Esophagus squamous epithelium (tissue), 4 donors: ENCODE results near the gene PLA2R1.

ENCODE experiments used
- POLR2A ChIP-seq, 4 donors: fragments of 450-650 bp; IDR thresholded peaks; one replicate each; pipeline ENCODE4 v1.6.1; 2017; ENCODE audit warnings: antibody characterized with exemption in 4 of 4, mild to moderate bottlenecking in 4 of 4, moderate library complexity in 3 of 4
- TF ChIP-seq, protein P1 (sequence below), 6 experiments: fragments of 450-650 bp in 4 of 6; fragments of 200-600 bp in 2 of 6; sonication (generic) in 2 of 6; IDR thresholded peaks; one replicate each; pipeline ENCODE4 v1.5.1; 2016 to 2019; ENCODE audit warnings: antibody characterized with exemption in 6 of 6, mild to moderate bottlenecking in 4 of 6, moderate library complexity in 4 of 6

DNA sequence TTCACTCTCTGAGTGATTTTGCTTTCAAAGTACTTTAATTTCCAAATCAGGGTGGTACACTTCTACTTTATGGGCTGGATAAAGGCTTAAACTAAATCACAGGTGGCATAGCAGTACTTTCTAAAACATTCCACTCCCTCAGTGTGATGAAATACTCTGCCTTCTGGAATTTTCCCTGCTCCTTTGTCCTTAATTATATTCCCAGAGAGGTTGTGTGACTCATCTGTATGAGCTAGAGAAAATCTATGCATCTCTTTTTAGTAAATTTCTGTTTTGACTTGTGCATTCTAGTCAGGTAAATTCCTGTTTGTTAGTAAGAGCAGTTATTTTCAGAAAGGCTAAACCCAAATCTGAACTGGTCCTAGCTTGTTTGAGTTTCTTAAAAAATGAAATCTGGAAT is 29.0 kb upstream of the PLA2R1 start:
- TF ChIP-seq, protein P1, sequence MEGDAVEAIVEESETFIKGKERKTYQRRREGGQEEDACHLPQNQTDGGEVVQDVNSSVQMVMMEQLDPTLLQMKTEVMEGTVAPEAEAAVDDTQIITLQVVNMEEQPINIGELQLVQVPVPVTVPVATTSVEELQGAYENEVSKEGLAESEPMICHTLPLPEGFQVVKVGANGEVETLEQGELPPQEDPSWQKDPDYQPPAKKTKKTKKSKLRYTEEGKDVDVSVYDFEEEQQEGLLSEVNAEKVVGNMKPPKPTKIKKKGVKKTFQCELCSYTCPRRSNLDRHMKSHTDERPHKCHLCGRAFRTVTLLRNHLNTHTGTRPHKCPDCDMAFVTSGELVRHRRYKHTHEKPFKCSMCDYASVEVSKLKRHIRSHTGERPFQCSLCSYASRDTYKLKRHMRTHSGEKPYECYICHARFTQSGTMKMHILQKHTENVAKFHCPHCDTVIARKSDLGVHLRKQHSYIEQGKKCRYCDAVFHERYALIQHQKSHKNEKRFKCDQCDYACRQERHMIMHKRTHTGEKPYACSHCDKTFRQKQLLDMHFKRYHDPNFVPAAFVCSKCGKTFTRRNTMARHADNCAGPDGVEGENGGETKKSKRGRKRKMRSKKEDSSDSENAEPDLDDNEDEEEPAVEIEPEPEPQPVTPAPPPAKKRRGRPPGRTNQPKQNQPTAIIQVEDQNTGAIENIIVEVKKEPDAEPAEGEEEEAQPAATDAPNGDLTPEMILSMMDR (IDR thresholded peaks at IDR 0.05) = no peak
- no peak for TF ChIP-seq POLR2A (IDR thresholded peaks at IDR 0.05)
